ENCODE results near the gene AMN1.

AMN1 gene

DNA sequence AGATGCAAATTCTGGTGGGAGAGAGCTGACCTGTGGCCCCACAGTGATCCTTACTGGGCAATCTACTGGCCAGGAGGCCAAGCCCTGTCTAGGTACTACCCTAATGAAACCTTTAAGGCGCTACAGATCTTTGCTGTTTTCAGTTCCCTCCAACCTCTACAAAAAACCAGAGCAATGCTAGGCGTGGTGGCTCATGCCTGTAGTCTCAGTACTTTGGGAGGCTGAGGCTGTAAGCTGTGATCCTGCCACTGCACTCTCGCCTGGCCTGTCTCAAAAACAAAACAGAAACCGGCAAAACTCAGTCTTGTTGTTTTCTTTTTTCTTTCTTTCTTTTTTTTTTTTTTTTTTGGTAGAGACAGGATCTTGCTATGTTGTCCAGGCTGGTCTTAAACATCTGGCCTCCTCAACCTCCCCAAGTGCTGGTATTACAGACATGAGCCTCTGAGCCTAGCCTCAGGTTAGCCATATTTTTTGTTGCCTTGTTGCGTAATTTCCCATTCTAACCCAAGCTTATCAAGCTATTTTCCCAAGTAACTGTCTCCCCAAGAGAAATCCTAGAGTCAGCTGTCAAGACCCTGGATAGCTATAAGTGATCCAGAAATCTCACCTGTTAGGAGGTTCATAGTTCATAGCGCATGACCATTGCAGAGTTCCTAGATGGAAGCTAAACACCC is 66.5 kb downstream of the AMN1 start:
- no peaks in the 10 kb centered on the region for H3K27me3 ChIP-seq (ENCODE audit: control insufficient read depth, low read length)
- H3K4me1 ChIP-seq (ENCODE audit: control insufficient read depth, low read length) = peaks cover 17% of the 10 kb centered on the region
- H3K36me3 ChIP-seq (ENCODE audit: control insufficient read depth, low read length) = peaks cover 3% of the 10 kb centered on the region; the same call in 1 of the 2 replicates
- no peak overlapping the region for H3K4me2 ChIP-seq (ENCODE audit: low read length)
- H4K20me1 ChIP-seq (ENCODE audit: control insufficient read depth, insufficient read depth, low read depth, low read length) = no peaks in the 10 kb centered on the region
- H3K4me3 ChIP-seq (ENCODE audit: low read length) = no peak overlapping the region
- H3F3A ChIP-seq (ENCODE audit: control insufficient read depth, insufficient read depth) = peaks cover 5% of the 10 kb centered on the region; the same call in 1 of the 2 replicates
- H3K9me2 ChIP-seq (replicated peaks; ENCODE audit: control insufficient read depth, low read length) = no peaks in the 10 kb centered on the region
- TF ChIP-seq EZH2phosphoT487 (IDR thresholded peaks at IDR 0.05; ENCODE audit: borderline replicate concordance, low read length) = no peak
- TF ChIP-seq, protein P1, sequence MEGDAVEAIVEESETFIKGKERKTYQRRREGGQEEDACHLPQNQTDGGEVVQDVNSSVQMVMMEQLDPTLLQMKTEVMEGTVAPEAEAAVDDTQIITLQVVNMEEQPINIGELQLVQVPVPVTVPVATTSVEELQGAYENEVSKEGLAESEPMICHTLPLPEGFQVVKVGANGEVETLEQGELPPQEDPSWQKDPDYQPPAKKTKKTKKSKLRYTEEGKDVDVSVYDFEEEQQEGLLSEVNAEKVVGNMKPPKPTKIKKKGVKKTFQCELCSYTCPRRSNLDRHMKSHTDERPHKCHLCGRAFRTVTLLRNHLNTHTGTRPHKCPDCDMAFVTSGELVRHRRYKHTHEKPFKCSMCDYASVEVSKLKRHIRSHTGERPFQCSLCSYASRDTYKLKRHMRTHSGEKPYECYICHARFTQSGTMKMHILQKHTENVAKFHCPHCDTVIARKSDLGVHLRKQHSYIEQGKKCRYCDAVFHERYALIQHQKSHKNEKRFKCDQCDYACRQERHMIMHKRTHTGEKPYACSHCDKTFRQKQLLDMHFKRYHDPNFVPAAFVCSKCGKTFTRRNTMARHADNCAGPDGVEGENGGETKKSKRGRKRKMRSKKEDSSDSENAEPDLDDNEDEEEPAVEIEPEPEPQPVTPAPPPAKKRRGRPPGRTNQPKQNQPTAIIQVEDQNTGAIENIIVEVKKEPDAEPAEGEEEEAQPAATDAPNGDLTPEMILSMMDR (IDR thresholded peaks at IDR 0.05; ENCODE audit: low read depth, low read length, poor library complexity, severe bottlenecking) = no peak
- no peaks in the 10 kb centered on the region for H3K79me2 ChIP-seq (ENCODE audit: control insufficient read depth, low read length)
- no peak overlapping the region for H3K27ac ChIP-seq (ENCODE audit: low read depth, low read length)
- no peaks in the 10 kb centered on the region for H3K9me3 ChIP-seq (ENCODE audit: control insufficient read depth, insufficient read depth, low read length)

DNA sequence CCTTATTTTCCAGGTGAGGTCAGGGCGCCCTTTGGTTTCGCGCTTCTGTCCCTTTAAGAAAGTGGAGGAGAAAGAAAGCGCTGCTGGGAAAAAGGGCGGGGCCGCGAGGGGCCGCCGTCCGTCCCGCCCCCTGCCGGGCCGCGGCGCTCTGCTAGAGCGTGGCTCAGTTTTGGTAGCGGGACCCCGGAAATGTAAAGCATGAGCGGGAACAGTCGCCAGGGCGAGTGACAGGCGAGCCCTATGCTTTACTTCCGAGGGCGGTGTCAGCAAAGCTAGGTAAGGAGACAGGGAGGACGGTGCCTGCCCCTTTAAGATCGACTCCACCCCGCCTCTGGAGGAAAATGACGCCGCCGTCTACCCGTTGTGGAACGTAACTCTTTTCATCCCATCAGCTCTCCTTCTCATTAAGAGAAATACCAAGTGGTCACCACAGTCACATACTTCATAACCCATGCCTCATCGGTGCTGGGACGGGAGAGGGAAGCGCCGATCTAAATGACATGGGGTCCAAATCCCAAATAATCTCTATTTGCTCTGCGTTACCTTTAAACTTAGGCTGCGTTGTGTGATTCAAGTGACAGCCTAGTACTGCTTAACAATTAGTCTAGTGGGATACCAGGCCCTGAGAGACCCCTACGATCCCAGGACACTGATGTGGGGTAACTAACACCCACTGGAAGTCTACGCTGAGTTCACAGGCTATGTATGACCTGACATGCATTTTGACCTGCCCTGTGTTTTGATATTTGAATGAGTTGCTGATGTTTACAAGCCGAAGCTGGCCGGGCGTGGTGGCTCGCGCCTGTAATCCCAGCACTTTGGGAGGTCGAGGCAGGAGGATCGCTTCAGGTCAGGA is 69.5 kb downstream of the AMN1 start, which contains the start of gene ETFBKMT:
ETFBKMT (plus strand) TSS at position 602 of the 856 bp plus-strand sequence. CDS start 2,266 bp downstream, outside the sequence.
- no peaks in the 10 kb centered on the region for H4K20me1 ChIP-seq (ENCODE audit: control insufficient read depth, insufficient read depth, low read depth, low read length)
- H3K9me3 ChIP-seq (ENCODE audit: control insufficient read depth, insufficient read depth, low read length) = no peaks in the 10 kb centered on the region
- H3K27ac ChIP-seq (ENCODE audit: low read depth, low read length) = peak within 1 kb of the TSS; percentile 83
- peaks cover 5% of the 10 kb centered on the region; the same call in 1 of the 2 replicates for H3F3A ChIP-seq (ENCODE audit: control insufficient read depth, insufficient read depth)
- no peaks in the 10 kb centered on the region for H3K9me2 ChIP-seq (replicated peaks; ENCODE audit: control insufficient read depth, low read length)
- H3K36me3 ChIP-seq (ENCODE audit: control insufficient read depth, low read length) = peaks cover 3% of the 10 kb centered on the region; the same call in 1 of the 2 replicates
- peak within 1 kb of the TSS; percentile 100 for H3K4me3 ChIP-seq (ENCODE audit: low read length)
- H3K4me1 ChIP-seq (ENCODE audit: control insufficient read depth, low read length) = peaks cover 17% of the 10 kb centered on the region
- peak within 1 kb of the TSS; percentile 97 for H3K4me2 ChIP-seq (ENCODE audit: low read length)
- no peaks in the 10 kb centered on the region for H3K27me3 ChIP-seq (ENCODE audit: control insufficient read depth, low read length)
- TF ChIP-seq, protein P1 (IDR thresholded peaks at IDR 0.05; ENCODE audit: low read depth, low read length, poor library complexity, severe bottlenecking) = peak; percentile 43
- TF ChIP-seq EZH2phosphoT487 (IDR thresholded peaks at IDR 0.05; ENCODE audit: borderline replicate concordance, low read length) = no peak
- H3K79me2 ChIP-seq (ENCODE audit: control insufficient read depth, low read length) = no peaks in the 10 kb centered on the region

DNA sequence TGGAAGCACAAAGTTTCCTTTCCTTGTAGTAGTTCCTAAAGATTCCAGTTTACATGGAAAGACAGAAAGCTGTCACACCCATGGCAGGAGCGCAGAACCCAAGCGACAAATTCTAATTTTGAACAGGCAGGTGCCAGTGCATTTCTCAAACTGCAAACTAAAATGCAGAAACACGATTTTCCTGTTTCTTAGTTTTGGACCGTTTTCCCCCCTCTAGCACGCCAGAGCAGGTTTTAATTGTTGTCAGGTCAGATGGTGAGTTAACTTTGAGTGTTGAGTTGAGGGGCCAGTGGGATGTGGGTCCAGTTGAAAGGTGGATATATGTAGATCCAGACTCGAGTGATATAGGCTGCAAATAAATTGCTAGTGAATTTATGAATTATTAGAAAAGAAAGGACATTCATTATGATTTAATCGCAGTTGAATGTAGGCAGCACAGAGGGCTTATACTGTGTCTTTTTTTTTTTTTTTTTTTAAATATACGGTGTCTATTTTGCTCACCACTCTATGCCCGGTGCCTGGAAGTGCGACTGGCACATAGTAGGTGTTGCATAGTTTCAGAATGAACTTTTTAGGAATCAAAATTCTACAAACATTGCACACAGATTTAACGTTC is 70.2 kb downstream of the AMN1 start:
- peaks cover 3% of the 10 kb centered on the region; the same call in 1 of the 2 replicates for H3K36me3 ChIP-seq (ENCODE audit: control insufficient read depth, low read length)
- TF ChIP-seq EZH2phosphoT487 (IDR thresholded peaks at IDR 0.05; ENCODE audit: borderline replicate concordance, low read length) = no peak
- TF ChIP-seq, protein P1 (IDR thresholded peaks at IDR 0.05; ENCODE audit: low read depth, low read length, poor library complexity, severe bottlenecking) = no peak

More for the DNA sequence above, 70.2 kb downstream of the AMN1 start:
- Histone ChIP-seq H4K20me1 (ENCODE audit: control insufficient read depth, insufficient read depth, low read depth, low read length) (no peaks in the 10 kb centered on the region), H3K79me2 (ENCODE audit: control insufficient read depth, low read length) (no peaks in the 10 kb centered on the region), H3K4me1 (ENCODE audit: control insufficient read depth, low read length) (peaks cover 18% of the 10 kb centered on the region), H3F3A (ENCODE audit: control insufficient read depth, insufficient read depth) (peaks cover 5% of the 10 kb centered on the region; the same call in 1 of the 2 replicates), H3K27me3 (ENCODE audit: control insufficient read depth, low read length) (no peaks in the 10 kb centered on the region), H3K9me3 (ENCODE audit: control insufficient read depth, insufficient read depth, low read length) (no peaks in the 10 kb centered on the region), H3K4me3 (ENCODE audit: low read length) (peak overlapping the region; percentile 100), H3K4me2 (ENCODE audit: low read length) (peak overlapping the region; percentile 97), H3K9me2 (replicated peaks; ENCODE audit: control insufficient read depth, low read length) (no peaks in the 10 kb centered on the region), H3K27ac (ENCODE audit: low read depth, low read length) (peak overlapping the region; percentile 83; the same call in 1 of the 2 replicates)
